ENCODE results near the gene ZMIZ1.

GRCh38 chr10:79200346-79200745 is 131.6 kb downstream of the ZMIZ1 start:
- TF ChIP-seq, protein P1, sequence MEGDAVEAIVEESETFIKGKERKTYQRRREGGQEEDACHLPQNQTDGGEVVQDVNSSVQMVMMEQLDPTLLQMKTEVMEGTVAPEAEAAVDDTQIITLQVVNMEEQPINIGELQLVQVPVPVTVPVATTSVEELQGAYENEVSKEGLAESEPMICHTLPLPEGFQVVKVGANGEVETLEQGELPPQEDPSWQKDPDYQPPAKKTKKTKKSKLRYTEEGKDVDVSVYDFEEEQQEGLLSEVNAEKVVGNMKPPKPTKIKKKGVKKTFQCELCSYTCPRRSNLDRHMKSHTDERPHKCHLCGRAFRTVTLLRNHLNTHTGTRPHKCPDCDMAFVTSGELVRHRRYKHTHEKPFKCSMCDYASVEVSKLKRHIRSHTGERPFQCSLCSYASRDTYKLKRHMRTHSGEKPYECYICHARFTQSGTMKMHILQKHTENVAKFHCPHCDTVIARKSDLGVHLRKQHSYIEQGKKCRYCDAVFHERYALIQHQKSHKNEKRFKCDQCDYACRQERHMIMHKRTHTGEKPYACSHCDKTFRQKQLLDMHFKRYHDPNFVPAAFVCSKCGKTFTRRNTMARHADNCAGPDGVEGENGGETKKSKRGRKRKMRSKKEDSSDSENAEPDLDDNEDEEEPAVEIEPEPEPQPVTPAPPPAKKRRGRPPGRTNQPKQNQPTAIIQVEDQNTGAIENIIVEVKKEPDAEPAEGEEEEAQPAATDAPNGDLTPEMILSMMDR (IDR thresholded peaks at IDR 0.05) = no peak
- TF ChIP-seq POLR2A (IDR thresholded peaks at IDR 0.05) = no peak
